Effector memory CD4-positive, alpha-beta T cell (primary cell): ENCODE results near the gene SLC66A1.

Source experiments
- DNase-seq, 3 donors: peaks; one replicate each; pipeline ENCODE4 v3.0.0-alpha.2; 2020
- H3K27ac ChIP-seq: 2 replicates; pipeline ENCODE4 v1.7.0; 2013; ENCODE audit warnings: mild to moderate bottlenecking, low read length, moderate library complexity; ENCODE audit not compliant: insufficient read depth, poor library complexity, severe bottlenecking
- H3K27me3 ChIP-seq: replicated peaks from 2 replicates; pipeline ENCODE4 v1.7.0; 2013; ENCODE audit warnings: mild to moderate bottlenecking, low read length; ENCODE audit not compliant: insufficient read depth, control insufficient read depth, poor library complexity, severe bottlenecking
- H3K36me3 ChIP-seq: 2 replicates; pipeline ENCODE4 v1.7.0; 2013; ENCODE audit warnings: mild to moderate bottlenecking, low read length, moderate library complexity; ENCODE audit not compliant: control insufficient read depth, insufficient read depth
- H3K4me1 ChIP-seq: 2 replicates; pipeline ENCODE4 v1.7.0; 2013; ENCODE audit warnings: low read length, mild to moderate bottlenecking; ENCODE audit not compliant: control insufficient read depth, insufficient read depth, poor library complexity, severe bottlenecking
- H3K4me3 ChIP-seq: 2 replicates; pipeline ENCODE4 v1.7.0; 2013; ENCODE audit warnings: low read length, low read depth, mild to moderate bottlenecking; ENCODE audit not compliant: insufficient read depth, poor library complexity, severe bottlenecking
- H3K9me3 ChIP-seq: 2 replicates; pipeline ENCODE4 v1.7.0; 2013; ENCODE audit warnings: mild to moderate bottlenecking, low read length, moderate library complexity; ENCODE audit not compliant: control insufficient read depth

The SLC66A1 gene

DNA sequence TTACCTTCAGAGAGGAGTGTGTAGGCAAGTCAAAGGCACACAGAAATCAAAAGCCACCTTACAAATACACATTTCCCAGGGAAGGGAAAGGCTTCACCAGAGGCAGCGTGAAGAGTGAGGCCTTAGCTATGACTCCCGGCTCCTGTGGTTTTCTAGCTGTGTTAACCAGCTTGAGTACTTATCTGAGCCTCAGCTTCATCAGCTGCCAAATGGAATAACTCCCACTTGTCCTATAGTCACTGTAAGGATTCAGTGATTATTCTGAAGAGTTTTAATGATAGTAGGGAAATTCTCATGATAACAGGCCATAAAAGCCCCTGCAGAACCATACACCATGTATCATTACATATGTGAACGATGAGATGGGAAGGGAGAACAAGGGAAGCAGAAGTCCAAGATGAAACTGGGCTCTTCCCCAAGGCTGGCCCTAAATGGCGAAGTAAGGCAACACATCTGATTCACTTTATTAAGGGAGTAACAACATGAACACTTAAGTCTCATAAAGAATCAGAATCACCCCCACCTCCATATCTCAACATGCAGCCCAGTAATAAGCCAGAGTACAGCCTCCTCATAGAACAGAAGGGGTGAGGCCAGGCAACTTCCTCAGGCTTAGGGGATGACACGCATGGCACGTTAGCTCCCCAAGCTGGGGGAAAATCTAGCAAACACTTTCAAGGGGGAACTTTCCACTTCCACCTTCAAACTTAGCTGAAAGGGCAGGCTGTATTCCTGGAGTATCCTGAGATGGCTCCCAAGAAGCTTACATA is 63.7 kb downstream of the SLC66A1 start:
- Histone ChIP-seq H3K27ac (no peak overlapping the region), H3K36me3 (peaks cover 72% of the 10 kb centered on the region), H3K4me3 (no peak overlapping the region), H3K27me3 (no peaks in the 10 kb centered on the region), H3K4me1 (no peaks in the 10 kb centered on the region), H3K9me3 (no peaks in the 10 kb centered on the region)
- no peak for DNase-seq

- H3K9me3 ChIP-seq: no peaks in the 10 kb centered on the region
- no peak overlapping the region for H3K4me3 ChIP-seq
- H3K4me1 ChIP-seq: no peaks in the 10 kb centered on the region
- no peaks in the 10 kb centered on the region for H3K27me3 ChIP-seq
- no peak for DNase-seq
- peaks cover 76% of the 10 kb centered on the region for H3K36me3 ChIP-seq
- H3K27ac ChIP-seq: no peak overlapping the region
Observed at GRCh38 chr1:19376428-19377372, 64.6 kb downstream of the SLC66A1 start.

DNA sequence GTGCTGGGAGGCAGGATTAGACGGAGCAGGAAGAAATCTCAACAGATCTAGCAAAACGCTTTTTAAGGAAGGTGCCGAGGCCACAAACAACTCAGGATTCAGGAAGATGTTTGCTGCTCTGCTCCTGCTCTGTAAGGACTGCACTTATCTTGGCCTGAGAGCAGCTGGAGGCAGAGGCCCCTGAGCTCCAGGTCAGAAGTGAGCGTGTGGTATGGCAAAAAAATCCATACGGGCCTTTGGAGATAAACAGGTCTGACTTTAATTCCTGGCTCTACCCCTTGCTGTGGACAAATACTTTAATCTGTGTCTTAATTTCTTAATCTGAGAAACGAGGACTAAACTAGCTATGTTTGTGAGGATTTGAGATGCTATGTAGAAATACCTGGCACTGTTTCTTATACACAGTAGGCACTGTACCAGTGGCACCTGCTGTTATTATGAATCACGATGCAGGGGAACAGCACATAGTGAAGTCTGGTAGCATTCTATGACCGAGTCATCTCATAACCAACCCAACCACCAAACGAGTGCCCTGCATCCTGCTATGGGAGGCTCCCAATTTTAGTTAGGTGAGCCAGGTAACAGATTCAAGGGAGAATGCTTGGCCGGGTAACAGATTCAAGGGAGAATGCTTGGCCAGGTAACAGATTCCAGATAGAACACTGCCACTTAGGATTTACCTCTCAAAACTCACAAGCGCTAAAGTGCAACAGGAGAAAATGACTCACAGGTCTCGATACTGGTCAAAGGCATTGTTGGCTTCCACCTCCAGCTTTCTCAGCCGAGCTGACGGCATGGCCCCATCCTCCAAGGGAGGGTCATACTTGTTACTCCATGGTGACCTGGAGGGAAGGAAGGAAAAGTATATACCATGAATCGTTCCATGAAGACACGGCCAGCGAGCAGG is 65.9 kb downstream of the SLC66A1 start:
- Histone ChIP-seq H3K9me3 (no peaks in the 10 kb centered on the region), H3K27me3 (no peaks in the 10 kb centered on the region), H3K36me3 (peaks cover 79% of the 10 kb centered on the region), H3K27ac (no peak overlapping the region), H3K4me1 (no peaks in the 10 kb centered on the region), H3K4me3 (no peak overlapping the region)
- no peak for DNase-seq
